BLaER1 treated with 17β-estradiol and CSF1 and Interleukin-3, amounts not matched to agents 10 nM and 100 nM (cell line): ENCODE data around the gene UACA.
"Not testable (repeated sequence)": the region's sequence is repeated elsewhere in the genome, so short reads cannot be mapped to it uniquely, and the experiment has no call there.

Experiments
- H3K27ac ChIP-seq, 11 experiments: shearing (Covaris generic); formaldehyde crosslinking; 2 replicates each; pipeline ENCODE4 v1.8.1; 2022
- H3K27me3 ChIP-seq, 11 experiments: shearing (Covaris generic); formaldehyde crosslinking; 2 replicates each; pipeline ENCODE4 v1.8.1; 2022
- H3K36me3 ChIP-seq, 11 experiments: shearing (Covaris generic); formaldehyde crosslinking; 2 replicates each; pipeline ENCODE4 v1.8.1; 2022
- H3K4me1 ChIP-seq, 10 experiments: shearing (Covaris generic); formaldehyde crosslinking; 2 replicates each; pipeline ENCODE4 v1.8.1; 2022
- H3K4me2 ChIP-seq, 11 experiments: shearing (Covaris generic); formaldehyde crosslinking; 2 replicates each; pipeline ENCODE4 v1.8.1; 2022
- H3K4me3 ChIP-seq, 10 experiments: shearing (Covaris generic); formaldehyde crosslinking; 2 replicates each; pipeline ENCODE4 v1.8.1; 2022
- H3K9ac ChIP-seq, 11 experiments: shearing (Covaris generic); formaldehyde crosslinking; 2 replicates each; pipeline ENCODE4 v1.8.1; 2022
- H3K9me3 ChIP-seq, 11 experiments: shearing (Covaris generic); formaldehyde crosslinking; replicated peaks in 1 of 11; 2 replicates each; pipeline ENCODE4 v1.8.1; 2022
- H4K20me1 ChIP-seq, 11 experiments: shearing (Covaris generic); formaldehyde crosslinking; 2 replicates each; pipeline ENCODE4 v1.8.1; 2022
- Cebpa-rat ChIP-seq, 11 experiments: shearing (Covaris generic); IDR thresholded peaks; 2 replicates each; pipeline ENCODE4 v1.8.1; 2022

UACA gene

GRCh38 chr15:70617911-70618287, 145.5 kb downstream of the UACA start:
- no peak overlapping the region for H3K4me2 ChIP-seq
- no peaks in the 10 kb centered on the region for H3K36me3 ChIP-seq
- H3K4me1 ChIP-seq: no peaks in the 10 kb centered on the region
- H4K20me1 ChIP-seq: no peaks in the 10 kb centered on the region
- H3K27ac ChIP-seq: no peak overlapping the region
- no peak overlapping the region for H3K9ac ChIP-seq
- TF ChIP-seq Cebpa-rat (IDR thresholded peaks at IDR 0.05): no peak
- H3K27me3 ChIP-seq: no peaks in the 10 kb centered on the region
- no peak overlapping the region for H3K4me3 ChIP-seq
- H3K9me3 ChIP-seq: peaks cover 3 to 15% (median 10%) of the 10 kb centered on the region in 11 experiments; a peak in 18 of 22 replicates

GRCh38 chr15:70617076-70617910, 146.1 kb downstream of the UACA start:
- Histone ChIP-seq H3K4me3 (no peak overlapping the region), H3K27me3 (no peaks in the 10 kb centered on the region), H3K9ac (no peak overlapping the region), H4K20me1 (no peaks in the 10 kb centered on the region), H3K9me3 (peaks cover 0 to 9% (median 4%) of the 10 kb centered on the region in 11 experiments; a peak in 12 of 22 replicates), H3K4me2 (no peak overlapping the region), H3K27ac (no peak overlapping the region), H3K4me1 (no peaks in the 10 kb centered on the region), H3K36me3 (no peaks in the 10 kb centered on the region)
- TF ChIP-seq Cebpa-rat (IDR thresholded peaks at IDR 0.05): no peak

DNA sequence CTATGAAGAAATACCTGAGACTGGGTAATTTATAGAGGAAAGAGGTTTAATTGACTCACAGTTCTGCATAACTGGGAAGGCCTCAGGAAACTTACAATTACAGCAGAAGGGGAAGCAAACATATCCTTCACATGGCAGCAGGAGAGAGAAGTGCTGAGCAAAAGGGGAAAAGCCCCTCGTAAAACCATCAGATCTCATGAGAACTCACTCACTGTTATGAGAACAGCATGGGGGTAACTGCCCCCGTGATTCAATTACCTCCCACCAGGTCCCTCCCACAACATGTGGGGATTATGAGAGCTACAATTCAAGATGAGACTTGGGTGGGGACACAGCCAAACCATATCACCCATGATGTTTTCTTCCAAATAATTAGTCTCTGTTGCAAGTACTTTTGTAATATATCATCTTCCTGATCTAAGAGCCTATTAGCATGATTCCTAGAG, 147.0 kb downstream of the UACA start:
- not testable (repeated sequence) for H4K20me1 ChIP-seq, H3K27ac ChIP-seq, H3K4me3 ChIP-seq

DNA sequence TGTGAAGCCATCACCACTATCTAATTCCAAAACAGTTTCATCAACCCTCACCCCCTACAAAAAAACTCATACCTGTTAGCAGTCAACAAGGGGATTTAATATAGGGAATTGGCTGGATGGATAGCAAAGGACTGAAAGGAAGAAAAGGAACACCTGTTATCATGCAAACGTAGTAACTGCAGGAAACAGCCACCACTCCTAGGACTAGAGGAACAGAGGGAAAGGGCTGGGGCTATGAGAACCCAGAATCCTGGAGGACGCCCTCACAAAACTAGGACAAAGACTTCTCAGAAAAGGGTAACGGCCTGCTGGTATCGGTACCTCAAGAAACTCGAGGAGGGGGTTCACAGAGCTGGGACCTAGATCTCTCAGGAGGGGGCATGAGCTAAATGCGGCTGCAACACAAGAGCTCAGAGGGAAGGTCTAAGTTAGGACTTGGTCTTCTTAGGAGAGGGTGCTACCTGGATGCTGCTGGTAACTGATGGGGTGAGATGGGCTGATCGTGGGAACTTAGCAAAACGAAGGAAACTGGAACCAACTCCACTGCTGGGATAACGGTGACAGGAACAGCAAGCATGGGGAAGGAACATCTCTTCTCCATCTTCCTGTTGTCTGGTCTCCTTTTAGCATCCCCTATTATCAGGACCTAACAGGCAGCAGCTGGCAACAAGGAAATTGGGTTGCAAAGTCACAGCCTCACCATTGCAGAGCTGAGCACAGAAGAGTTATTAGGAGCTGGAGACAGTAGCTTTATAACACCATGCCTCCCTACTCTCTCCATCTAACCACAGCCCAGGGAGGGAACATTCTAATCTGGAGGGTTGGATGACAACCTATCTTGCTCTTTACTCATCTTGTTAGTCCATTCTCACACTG, 147.7 kb downstream of the UACA start:
- Histone ChIP-seq H4K20me1 (no peaks in the 10 kb centered on the region), H3K4me2 (no peak overlapping the region), H3K4me3 (no peak overlapping the region), H3K9me3 (peaks cover 0 to 4% (median 0%) of the 10 kb centered on the region in 11 experiments; a peak in 2 of 22 replicates), H3K4me1 (no peaks in the 10 kb centered on the region), H3K27ac (no peak overlapping the region), H3K9ac (no peak overlapping the region), H3K27me3 (no peaks in the 10 kb centered on the region), H3K36me3 (no peaks in the 10 kb centered on the region)
- no peak for TF ChIP-seq Cebpa-rat (IDR thresholded peaks at IDR 0.05)

More for the DNA sequence above, 147.0 kb downstream of the UACA start:
- not testable (repeated sequence) for H3K4me2 ChIP-seq, H3K9me3 ChIP-seq, H3K27me3 ChIP-seq, H3K9ac ChIP-seq, H3K36me3 ChIP-seq, H3K4me1 ChIP-seq

DNA sequence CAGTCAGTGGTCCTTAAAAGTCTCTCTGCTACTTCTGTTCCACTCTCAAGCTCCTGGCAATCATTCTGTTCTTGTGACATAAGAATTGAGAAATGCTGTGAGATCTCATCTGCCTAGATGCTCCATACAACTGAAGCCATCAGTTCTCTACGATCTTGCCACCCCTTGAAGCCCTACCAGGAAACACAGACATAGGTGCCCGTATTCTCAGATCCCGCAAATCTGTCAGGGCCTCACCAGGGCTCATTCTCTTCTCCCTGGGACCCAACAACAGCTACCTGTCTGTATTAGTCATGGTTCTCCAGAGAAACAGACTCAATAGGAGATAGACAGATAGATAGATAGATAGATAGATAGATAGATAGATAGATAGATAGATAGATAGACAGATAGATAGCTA, 149.1 kb downstream of the UACA start:
- Histone ChIP-seq H3K27ac (no peak overlapping the region), H3K9ac (no peak overlapping the region), H3K36me3 (no peaks in the 10 kb centered on the region), H3K4me1 (no peaks in the 10 kb centered on the region), H3K9me3 (peaks cover 0 to 4% (median 0%) of the 10 kb centered on the region in 11 experiments; a peak in 2 of 22 replicates), H3K27me3 (no peaks in the 10 kb centered on the region), H3K4me2 (no peak overlapping the region), H3K4me3 (no peak overlapping the region), H4K20me1 (no peaks in the 10 kb centered on the region)
- TF ChIP-seq Cebpa-rat (IDR thresholded peaks at IDR 0.05): no peak

GRCh38 chr15:70613271-70613670, 150.1 kb downstream of the UACA start:
- Histone ChIP-seq H3K27me3 (no peaks in the 10 kb centered on the region), H3K36me3 (no peaks in the 10 kb centered on the region), H3K9me3 (peaks cover 0 to 4% (median 0%) of the 10 kb centered on the region in 11 experiments; a peak in 2 of 22 replicates), H3K4me2 (no peak overlapping the region), H3K9ac (no peak overlapping the region), H4K20me1 (no peaks in the 10 kb centered on the region), H3K27ac (no peak overlapping the region), H3K4me1 (no peaks in the 10 kb centered on the region), H3K4me3 (no peak overlapping the region)
- TF ChIP-seq Cebpa-rat (IDR thresholded peaks at IDR 0.05): no peak

DNA sequence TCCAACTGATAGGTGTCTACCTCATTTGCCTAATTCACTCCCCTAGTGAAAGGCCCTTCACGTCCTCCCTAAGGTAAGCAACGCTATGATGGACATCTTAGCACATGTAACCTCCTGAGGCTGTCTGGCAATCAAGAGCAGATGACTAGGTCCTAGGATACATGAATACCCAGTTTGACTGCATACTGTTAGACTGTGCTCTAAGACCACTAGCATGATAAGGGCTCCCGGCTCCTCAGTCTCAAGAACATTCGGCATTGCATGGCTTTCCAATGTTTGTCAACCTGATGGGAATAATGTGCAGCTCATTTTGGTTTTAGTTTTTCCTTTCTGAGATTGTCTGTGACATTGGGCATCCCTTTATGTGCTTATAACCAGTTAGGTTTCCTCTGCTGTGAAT, 152.1 kb downstream of the UACA start:
- Histone ChIP-seq H4K20me1 (no peaks in the 10 kb centered on the region), H3K4me2 (no peak overlapping the region), H3K27me3 (no peaks in the 10 kb centered on the region), H3K27ac (no peak overlapping the region), H3K4me1 (0 out of 20 replicates have a peak, but pooled peaks cover 0 to 5% (median 0%) of the 10 kb centered on the region in 10 experiments), H3K36me3 (no peaks in the 10 kb centered on the region), H3K9me3 (peaks cover 0 to 4% (median 0%) of the 10 kb centered on the region in 11 experiments; a peak in 2 of 22 replicates), H3K4me3 (no peak overlapping the region), H3K9ac (no peak overlapping the region)
- TF ChIP-seq Cebpa-rat (IDR thresholded peaks at IDR 0.05): no peak

DNA sequence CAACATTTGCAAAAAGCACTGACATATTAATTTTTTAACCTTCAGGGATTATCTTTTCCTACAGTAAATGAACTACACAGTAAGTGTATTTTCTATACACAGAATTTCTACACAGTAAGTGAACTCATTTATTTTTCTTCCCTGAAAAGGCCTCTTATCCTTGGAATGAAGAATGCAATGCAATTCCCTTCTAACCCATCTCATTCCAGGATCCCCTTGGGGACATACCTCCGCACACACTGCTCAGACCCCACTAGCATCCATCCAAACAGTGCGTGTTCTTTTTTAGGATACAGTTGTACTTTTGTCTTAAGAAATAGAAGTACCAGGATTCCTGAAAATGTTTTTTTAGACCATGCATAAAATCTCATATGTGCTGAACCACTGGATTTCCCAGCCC, 152.8 kb downstream of the UACA start:
- Histone ChIP-seq H3K4me2 (no peak overlapping the region), H3K27me3 (no peaks in the 10 kb centered on the region), H3K4me3 (no peak overlapping the region), H3K27ac (no peak overlapping the region), H3K4me1 (0 out of 20 replicates have a peak, but pooled peaks cover 0 to 5% (median 0%) of the 10 kb centered on the region in 10 experiments), H3K9me3 (peaks cover 0 to 4% (median 0%) of the 10 kb centered on the region in 11 experiments; a peak in 2 of 22 replicates), H4K20me1 (no peaks in the 10 kb centered on the region), H3K9ac (no peak overlapping the region), H3K36me3 (no peaks in the 10 kb centered on the region)
- no peak for TF ChIP-seq Cebpa-rat (IDR thresholded peaks at IDR 0.05)

- no peak overlapping the region for H3K27ac ChIP-seq
- H3K4me2 ChIP-seq: no peak overlapping the region
- peaks cover 0 to 5% (median under 1%) of the 10 kb centered on the region in 10 experiments; a peak in 4 of 20 replicates for H3K4me1 ChIP-seq
- H3K9ac ChIP-seq: no peak overlapping the region
- H3K4me3 ChIP-seq: no peak overlapping the region
- TF ChIP-seq Cebpa-rat (IDR thresholded peaks at IDR 0.05): no peak
- peaks cover 0 to 5% (median 0%) of the 10 kb centered on the region in 11 experiments; a peak in 2 of 22 replicates for H3K27me3 ChIP-seq
- no peaks in the 10 kb centered on the region for H4K20me1 ChIP-seq
- H3K9me3 ChIP-seq: peaks cover 0 to 4% (median 0%) of the 10 kb centered on the region in 11 experiments; a peak in 2 of 22 replicates
- no peaks in the 10 kb centered on the region for H3K36me3 ChIP-seq
Measured at GRCh38 chr15:70609889-70610288, 153.5 kb downstream of the UACA start.
